PC-9 (cell line): Measurements from ENCODE around the gene RPS19BP1. TPM values are rescaled to one million over a fixed set of nuclear protein-coding genes. Genes with fewer than 3 reads are reported as not detected.

Experiments used
- BruUV-seq: library from RNA; stranded (reverse); fragments of 400-500 nt; replicated peaks from 2 replicates; lab custom pipeline; 2021; lab: Mats Ljungman, UMichigan
- CTCF ChIA-PET: fragments of 300-600 bp; sonication (Branson Sonifier 250); formaldehyde crosslinking; loops from one replicate; lab custom pipeline; 2022; ENCODE audit warnings: antibody characterized with exemption; lab: Charles Lee
- POLR2A ChIA-PET: fragments of 300-600 bp; sonication (Branson Sonifier 250); formaldehyde crosslinking; loops from one replicate; lab custom pipeline; 2022; ENCODE audit warnings: antibody characterized with exemption; ENCODE audit not compliant: unreplicated experiment; lab: Charles Lee
- DNase-seq, 2 experiments: peaks; one replicate each; pipeline versions ENCODE4 v3.0.0 to v3.0.0-alpha.2; 2015 to 2022; ENCODE audit warnings: mixed read lengths in 1 of 2
- H2AFZ ChIP-seq: fragments of 200-600 bp; sonication (generic); 2 replicates; pipeline ENCODE4 v1.8.1; 2017; ENCODE audit warnings: antibody characterized with exemption
- H3F3A ChIP-seq: fragments of 200-600 bp; sonication (generic); 2 replicates; pipeline ENCODE4 v1.8.1; 2017; ENCODE audit warnings: antibody characterized with exemption, mild to moderate bottlenecking, low read depth; ENCODE audit not compliant: insufficient read depth
- H3K27ac ChIP-seq: fragments of 200-600 bp; sonication (generic); 2 replicates; pipeline ENCODE4 v1.6.1; 2016; ENCODE audit warnings: mixed run types
- H3K27me3 ChIP-seq: fragments of 200-600 bp; sonication (generic); 2 replicates; pipeline ENCODE4 v1.6.1; 2016; ENCODE audit warnings: low read depth, mixed run types; ENCODE audit not compliant: insufficient read depth
- H3K36me3 ChIP-seq: fragments of 200-600 bp; sonication (generic); 2 replicates; pipeline ENCODE4 v1.6.1; 2016; ENCODE audit warnings: low read depth, mixed run types
- H3K4me1 ChIP-seq: fragments of 200-600 bp; sonication (generic); replicated peaks from 2 replicates; pipeline ENCODE4 v1.6.1; 2016; ENCODE audit warnings: mixed run types; ENCODE audit not compliant: insufficient read depth
- H3K4me2 ChIP-seq: fragments of 200-600 bp; sonication (generic); 2 replicates; pipeline ENCODE4 v1.6.1; 2017; ENCODE audit warnings: mixed run types
- H3K4me3 ChIP-seq: fragments of 200-600 bp; sonication (generic); 2 replicates; pipeline ENCODE4 v1.6.1; 2016; ENCODE audit warnings: mixed run types
- H3K79me2 ChIP-seq: fragments of 200-600 bp; sonication (generic); 2 replicates; pipeline ENCODE4 v1.6.1; 2017; ENCODE audit warnings: low read depth, mixed run types
- H3K9me2 ChIP-seq: fragments of 200-600 bp; sonication (generic); 2 replicates; pipeline ENCODE4 v1.8.1; 2017; ENCODE audit warnings: mild to moderate bottlenecking; ENCODE audit not compliant: insufficient read depth
- H3K9me3 ChIP-seq: fragments of 200-600 bp; sonication (generic); 2 replicates; pipeline ENCODE4 v1.8.1; 2016; ENCODE audit warnings: low read depth; ENCODE audit not compliant: insufficient read depth
- H4K20me1 ChIP-seq: fragments of 200-600 bp; sonication (generic); 2 replicates; pipeline ENCODE4 v1.8.1; 2017; ENCODE audit not compliant: insufficient read depth
- CTCF ChIP-seq: fragments of 200-600 bp; sonication (generic); conservative IDR thresholded peaks from 2 replicates; pipeline ENCODE4 v1.6.1; 2017; ENCODE audit warnings: mixed run types, antibody characterized with exemption, mild to moderate bottlenecking, moderate library complexity
- EZH2 ChIP-seq: fragments of 200-600 bp; sonication (generic); IDR thresholded peaks from 2 replicates; pipeline ENCODE4 v1.8.0; 2017; ENCODE audit warnings: antibody characterized with exemption, low read depth
- intact Hi-C: fragments of 100-400 bp; cut with micrococcal nuclease; formaldehyde crosslinking; loops from one replicate; pipeline ENCODE4 v1.10.0; 2022; ENCODE audit not compliant: unreplicated experiment
- total RNA-seq: library from RNA; stranded (reverse); gene quantifications from 2 replicates; pipeline ENCODE4 v1.2.3, GENCODE V29; 2021

The RPS19BP1 gene
- total RNA-seq, 1 experiment from 2014 or later, result 60.7 TPM

GRCh38 chr22:39571538-39571937 lies 39.0 kb upstream of the RPS19BP1 start:
- no peaks in the 10 kb centered on the region for H3K79me2 ChIP-seq
- no peak overlapping the region for H3K27ac ChIP-seq
- H3K4me2 ChIP-seq, result no peak overlapping the region
- peaks cover 18% of the 10 kb centered on the region for H3K4me1 ChIP-seq
- no peaks in the 10 kb centered on the region for H3K27me3 ChIP-seq
- H2AFZ ChIP-seq, result no peak overlapping the region
- POLR2A ChIA-PET, result no interaction called here
- no TSS peak for BruUV-seq
- intact Hi-C loops, result no loop called here
- H3K9me2 ChIP-seq, result no peaks in the 10 kb centered on the region
- H3K4me3 ChIP-seq, result no peak overlapping the region
- no peaks in the 10 kb centered on the region for H4K20me1 ChIP-seq
- 0 out of 2 replicates have a peak, but pooled peaks cover 8% of the 10 kb centered on the region for H3F3A ChIP-seq
- no peaks in the 10 kb centered on the region for H3K36me3 ChIP-seq
- no peak for DNase-seq
- CTCF ChIA-PET, result no interaction called here
- TF ChIP-seq EZH2, result no peak
- TF ChIP-seq CTCF, result no peak
- H3K9me3 ChIP-seq, result no peaks in the 10 kb centered on the region

GRCh38 chr22:39570665-39571064 lies 38.1 kb upstream of the RPS19BP1 start, which contains the start of gene CACNA1I:
Gene CACNA1I (plus strand): TSS chr22:39570753. CDS start chr22:39570753, 0 bp downstream.
- intact Hi-C loops, result no loop called here
- Histone ChIP-seq H3K9me3 (no peaks in the 10 kb centered on the region), H3K36me3 (no peaks in the 10 kb centered on the region), H3K27ac (no peak within 1 kb of the TSS), H3K4me1 (peaks cover 17% of the 10 kb centered on the region), H2AFZ (no peak within 1 kb of the TSS), H3F3A (0 out of 2 replicates have a peak, but pooled peaks cover 6% of the 10 kb centered on the region), H3K27me3 (no peaks in the 10 kb centered on the region), H3K79me2 (no peaks in the 10 kb centered on the region), H4K20me1 (no peaks in the 10 kb centered on the region), H3K9me2 (no peaks in the 10 kb centered on the region), H3K4me3 (no peak within 1 kb of the TSS), H3K4me2 (no peak within 1 kb of the TSS)
- ChIA-PET CTCF (no interaction called here), POLR2A (interaction anchor here (0.6 kb wide), 1 partner anchor 64 kb away, joined by 4 read pairs; no protein-coding TSS in a partner anchor)
- TF ChIP-seq CTCF (no peak), EZH2 (no peak)
- no peak for DNase-seq
- no TSS peak for BruUV-seq

GRCh38 chr22:39570226-39570625 lies 37.7 kb upstream of the RPS19BP1 start:
- no peak for DNase-seq
- H3K9me3 ChIP-seq, result no peaks in the 10 kb centered on the region
- no TSS peak for BruUV-seq
- POLR2A ChIA-PET, result interaction anchor here (0.6 kb wide), 1 partner anchor 65 kb away, joined by 4 read pairs; no protein-coding TSS in a partner anchor
- no peaks in the 10 kb centered on the region for H3K9me2 ChIP-seq
- no peaks in the 10 kb centered on the region for H4K20me1 ChIP-seq
- no peaks in the 10 kb centered on the region for H3K27me3 ChIP-seq
- TF ChIP-seq CTCF, result no peak
- no peak for TF ChIP-seq EZH2
- no peak overlapping the region for H3K4me3 ChIP-seq
- no peaks in the 10 kb centered on the region for H3K79me2 ChIP-seq
- intact Hi-C loops, result no loop called here
- H3K27ac ChIP-seq, result no peak overlapping the region
- no peak overlapping the region for H2AFZ ChIP-seq
- peaks cover 12% of the 10 kb centered on the region for H3K4me1 ChIP-seq
- H3F3A ChIP-seq, result 0 out of 2 replicates have a peak, but pooled peaks cover 2% of the 10 kb centered on the region
- no peak overlapping the region for H3K4me2 ChIP-seq
- H3K36me3 ChIP-seq, result no peaks in the 10 kb centered on the region
- CTCF ChIA-PET, result no interaction called here
